Prostate gland (tissue), 2 donors: Measurements from ENCODE around the gene ITPRIP.

ENCODE experiments used
- POLR2A ChIP-seq: fragments of 450-650 bp; IDR thresholded peaks from one replicate; pipeline ENCODE4 v1.6.1; 2016; ENCODE audit warnings: antibody characterized with exemption, mild to moderate bottlenecking
- TF ChIP-seq, protein P1 (sequence below), 4 experiments: fragments of 200-600 bp in 2 of 4; fragments of 450-650 bp in 2 of 4; sonication (generic) in 2 of 4; IDR thresholded peaks; 1 replicate in 3 of 4; 2 replicates in 1 of 4; pipeline ENCODE4 v1.5.1; 2016 to 2019; ENCODE audit warnings: antibody characterized with exemption in 4 of 4, mild to moderate bottlenecking in 2 of 4, moderate library complexity in 2 of 4

DNA sequence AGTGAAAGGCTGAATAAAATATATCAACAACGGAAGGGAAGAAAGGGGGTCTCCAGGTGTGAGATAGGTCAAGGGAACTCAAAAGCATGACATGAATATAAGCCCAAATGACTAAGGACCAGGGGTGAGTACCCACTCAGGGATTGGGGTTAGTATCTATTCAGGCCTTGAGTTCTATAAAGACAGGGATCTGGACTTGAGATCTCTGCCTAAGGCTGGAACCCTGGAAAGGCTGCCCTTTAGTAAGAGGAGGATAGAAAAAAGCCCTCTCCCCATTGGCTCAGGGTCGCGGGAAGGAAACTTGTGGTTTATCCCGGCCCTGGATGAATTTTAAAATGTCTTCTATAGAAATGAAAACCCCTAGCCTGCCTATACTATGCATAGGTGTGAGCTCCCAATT lies 2.4 kb upstream of the ITPRIP start:
- TF ChIP-seq, protein P1, sequence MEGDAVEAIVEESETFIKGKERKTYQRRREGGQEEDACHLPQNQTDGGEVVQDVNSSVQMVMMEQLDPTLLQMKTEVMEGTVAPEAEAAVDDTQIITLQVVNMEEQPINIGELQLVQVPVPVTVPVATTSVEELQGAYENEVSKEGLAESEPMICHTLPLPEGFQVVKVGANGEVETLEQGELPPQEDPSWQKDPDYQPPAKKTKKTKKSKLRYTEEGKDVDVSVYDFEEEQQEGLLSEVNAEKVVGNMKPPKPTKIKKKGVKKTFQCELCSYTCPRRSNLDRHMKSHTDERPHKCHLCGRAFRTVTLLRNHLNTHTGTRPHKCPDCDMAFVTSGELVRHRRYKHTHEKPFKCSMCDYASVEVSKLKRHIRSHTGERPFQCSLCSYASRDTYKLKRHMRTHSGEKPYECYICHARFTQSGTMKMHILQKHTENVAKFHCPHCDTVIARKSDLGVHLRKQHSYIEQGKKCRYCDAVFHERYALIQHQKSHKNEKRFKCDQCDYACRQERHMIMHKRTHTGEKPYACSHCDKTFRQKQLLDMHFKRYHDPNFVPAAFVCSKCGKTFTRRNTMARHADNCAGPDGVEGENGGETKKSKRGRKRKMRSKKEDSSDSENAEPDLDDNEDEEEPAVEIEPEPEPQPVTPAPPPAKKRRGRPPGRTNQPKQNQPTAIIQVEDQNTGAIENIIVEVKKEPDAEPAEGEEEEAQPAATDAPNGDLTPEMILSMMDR (IDR thresholded peaks at IDR 0.05), result no peak
- TF ChIP-seq POLR2A, result no peak
